Natural killer cell (primary cell): ENCODE results near the gene SFRP5. TPM values are rescaled to one million over a fixed set of nuclear protein-coding genes. Genes with fewer than 3 reads are reported as not detected.

ENCODE experiments used
- ATAC-seq, 3 donors: fragments of 150-1000 bp in 2 of 3; fragments of 200-7000 bp in 1 of 3; cut with Tn5 transposase; 1 replicate in 1 of 3; 2 replicates in 2 of 3; pipeline ENCODE4 v1.10.0; 2021; ENCODE audit warnings: mild to moderate bottlenecking in 2 of 3, moderate library complexity in 2 of 3
- DNase-seq, 2 donors: peaks; one replicate each; pipeline versions ENCODE4 v3.0.0 to v3.0.0-alpha.2; 2013 to 2021; ENCODE audit warnings: mixed read lengths in 1 of 2
- H3K27ac ChIP-seq: one replicate; pipeline ENCODE4 v1.5.1; 2013; ENCODE audit warnings: mild to moderate bottlenecking, low read length
- H3K27me3 ChIP-seq: one replicate; pipeline ENCODE4 v1.6.1; 2013; ENCODE audit warnings: low read length; ENCODE audit not compliant: control insufficient read depth, insufficient read depth
- H3K36me3 ChIP-seq: one replicate; pipeline ENCODE4 v1.6.1; 2013; ENCODE audit warnings: low read length; ENCODE audit not compliant: control insufficient read depth, insufficient read depth
- H3K4me1 ChIP-seq: one replicate; pipeline ENCODE4 v1.6.1; 2013; ENCODE audit warnings: low read length; ENCODE audit not compliant: control insufficient read depth, insufficient read depth
- H3K4me3 ChIP-seq: one replicate; pipeline ENCODE4 v1.5.1; 2013; ENCODE audit warnings: low read length
- H3K9me3 ChIP-seq: one replicate; pipeline ENCODE4 v1.6.1; 2013; ENCODE audit warnings: low read length; ENCODE audit not compliant: control insufficient read depth, insufficient read depth
- H3K27ac Mint-ChIP-seq, 2 donors: one replicate each; pipeline ENCODE4 v1.8.0; 2022; ENCODE audit warnings: mild to moderate bottlenecking in 2 of 2, mixed read lengths in 2 of 2, moderate library complexity in 1 of 2
- H3K27me3 Mint-ChIP-seq, 2 donors: one replicate each; pipeline ENCODE4 v1.8.0; 2022; ENCODE audit warnings: low read depth in 2 of 2, mixed read lengths in 2 of 2
- H3K36me3 Mint-ChIP-seq: one replicate; pipeline ENCODE4 v1.8.0; 2022; ENCODE audit warnings: mixed read lengths
- H3K4me1 Mint-ChIP-seq, 2 donors: one replicate each; pipeline ENCODE4 v1.8.0; 2022; ENCODE audit warnings: mixed read lengths in 2 of 2
- H3K4me3 Mint-ChIP-seq: one replicate; pipeline ENCODE4 v1.8.0; 2022; ENCODE audit warnings: mild to moderate bottlenecking, moderate library complexity, mixed read lengths
- H3K9me3 Mint-ChIP-seq, 2 donors: one replicate each; pipeline ENCODE4 v1.8.0; 2022; ENCODE audit warnings: mixed read lengths in 2 of 2
- CTCF ChIP-seq: fragments of 200-600 bp; IDR thresholded peaks from one replicate; pipeline ENCODE4 v1.8.0; 2022; ENCODE audit warnings: antibody characterized with exemption
- WGBS: methylation state at CpG from one replicate; pipeline ENCODE4 v1.1.7; 2013; ENCODE audit warnings: missing lambda C conversion rate; ENCODE audit not compliant: insufficient coverage; 5-methylcytosine and 5-hydroxymethylcytosine counted together
- intact Hi-C: fragments of 100-400 bp; cut with micrococcal nuclease; formaldehyde crosslinking; loops from one replicate; pipeline ENCODE4 v1.14.2; 2022
- total RNA-seq, 4 donors: library from RNA; stranded (reverse); fragments of 120-200 nt in 1 of 4; gene quantifications; one replicate each; pipeline versions ENCODE4 v1.2.3 to v1.2.4, GENCODE V29; 2013 to 2022

Gene SFRP5
- total RNA-seq, 3 donors from 2014 or later (not counting 1 experiment from before 2014, with no cell fraction given): not detected

DNA sequence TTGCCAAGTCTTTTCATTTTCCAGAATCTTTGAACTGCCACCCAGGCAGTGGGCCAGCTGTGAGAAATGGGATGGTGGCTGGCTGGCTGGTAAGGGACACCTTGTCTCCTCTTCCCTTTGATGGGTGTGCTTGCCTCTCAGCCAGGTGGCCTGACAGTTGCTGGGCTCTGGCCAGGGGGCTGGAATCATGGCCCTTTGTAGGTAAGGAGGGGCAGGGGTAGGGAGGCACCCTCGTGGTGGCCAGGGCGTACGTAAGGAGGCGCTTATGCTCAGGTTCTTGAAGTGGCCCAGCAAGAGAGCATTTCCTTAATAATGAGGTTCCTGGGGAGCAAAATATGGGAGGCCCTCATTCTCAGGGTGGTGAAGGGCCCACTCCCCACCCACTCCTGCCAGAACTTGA lies 44.8 kb upstream of the SFRP5 start:
- Histone ChIP-seq H3K9me3 (no peaks in the 10 kb centered on the region), H3K27me3 (no peaks in the 10 kb centered on the region), H3K27ac (no peak overlapping the region), H3K4me3 (no peak overlapping the region), H3K4me1 (no peaks in the 10 kb centered on the region), H3K36me3 (no peaks in the 10 kb centered on the region)
- TF ChIP-seq CTCF: no peak
- no peak for DNase-seq
- Mint-ChIP-seq H3K4me1 (no peaks in the 10 kb centered on the region), H3K4me3 (no peak overlapping the region), H3K9me3 (no peaks in the 10 kb centered on the region), H3K36me3 (no peaks in the 10 kb centered on the region), H3K27me3 (peaks cover 6% of the 10 kb centered on the region in 2 donors), H3K27ac (no peak overlapping the region)
- ATAC-seq: no peak
- WGBS: 79% methylated on average over 4 of the region's 4 CpGs
- intact Hi-C loops: no loop called here

DNA sequence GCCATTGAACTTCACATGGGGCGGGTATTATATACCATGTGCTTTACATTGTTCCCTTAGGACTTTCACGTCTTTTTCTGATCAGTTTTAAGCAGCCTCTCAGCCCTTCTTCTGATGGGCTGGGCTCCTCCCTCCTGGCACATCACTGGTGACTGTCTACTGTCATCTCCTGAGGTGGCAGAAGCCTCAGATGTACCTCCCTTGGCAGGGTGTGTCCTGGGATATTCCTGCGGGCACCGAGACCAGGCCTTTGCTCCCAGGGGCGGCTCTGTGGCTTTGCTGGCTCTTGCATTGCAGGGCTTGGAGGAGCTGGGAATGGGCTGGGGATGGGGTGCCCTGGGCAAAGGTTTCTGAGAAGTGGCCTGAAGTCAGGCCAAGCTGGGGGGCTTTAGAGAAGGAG lies 43.2 kb upstream of the SFRP5 start:
- WGBS: 88% methylated on average over 5 of the region's 5 CpGs
- TF ChIP-seq CTCF: no peak
- no peak overlapping the region for H3K27ac Mint-ChIP-seq
- H3K36me3 Mint-ChIP-seq: no peaks in the 10 kb centered on the region
- peaks cover 6% of the 10 kb centered on the region in 2 donors for H3K27me3 Mint-ChIP-seq
- intact Hi-C loops: no loop called here
- Histone ChIP-seq H3K36me3 (no peaks in the 10 kb centered on the region), H3K27ac (no peak overlapping the region), H3K4me3 (no peak overlapping the region), H3K9me3 (no peaks in the 10 kb centered on the region), H3K27me3 (no peaks in the 10 kb centered on the region), H3K4me1 (no peaks in the 10 kb centered on the region)
- DNase-seq (no peak), ATAC-seq (no peak)
- no peak overlapping the region for H3K4me3 Mint-ChIP-seq
- no peaks in the 10 kb centered on the region for H3K9me3 Mint-ChIP-seq
- H3K4me1 Mint-ChIP-seq: no peaks in the 10 kb centered on the region

DNA sequence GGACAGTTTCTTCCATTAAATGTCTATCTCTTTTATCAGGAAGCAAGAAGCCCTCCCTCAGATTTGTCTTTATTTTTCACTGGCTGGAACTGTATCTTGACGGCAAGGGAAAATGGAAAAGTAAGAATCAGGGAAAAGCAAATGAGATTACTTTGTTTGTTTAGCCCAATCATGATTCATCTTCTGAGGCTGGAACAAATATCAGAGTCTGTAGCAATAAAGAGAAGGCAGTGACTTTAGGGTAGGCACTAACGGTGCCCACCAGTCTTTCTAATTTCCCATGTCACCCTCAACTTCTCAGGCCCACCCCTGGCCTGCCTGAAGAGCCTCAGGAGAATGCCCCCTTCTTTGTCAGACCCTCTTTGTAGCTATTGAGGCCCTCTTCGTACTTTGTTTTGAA lies 41.5 kb upstream of the SFRP5 start:
- 52% methylated on average over 3 of the region's 3 CpGs for WGBS
- TF ChIP-seq CTCF: no peak
- Mint-ChIP-seq H3K36me3 (no peaks in the 10 kb centered on the region), H3K4me3 (no peak overlapping the region), H3K27me3 (peaks cover 0 to 6% of the 10 kb centered on the region in 2 donors), H3K4me1 (no peaks in the 10 kb centered on the region), H3K9me3 (no peaks in the 10 kb centered on the region), H3K27ac (no peak overlapping the region)
- ATAC-seq (no peak), DNase-seq (no peak)
- H3K9me3 ChIP-seq: no peaks in the 10 kb centered on the region
- H3K4me3 ChIP-seq: no peak overlapping the region
- intact Hi-C loops: no loop called here
- H3K36me3 ChIP-seq: no peaks in the 10 kb centered on the region
- no peaks in the 10 kb centered on the region for H3K4me1 ChIP-seq
- no peaks in the 10 kb centered on the region for H3K27me3 ChIP-seq
- no peak overlapping the region for H3K27ac ChIP-seq

- no peak overlapping the region for H3K27ac Mint-ChIP-seq
- WGBS: 83% methylated on average over 7 of the region's 8 CpGs
- H3K9me3 Mint-ChIP-seq: no peaks in the 10 kb centered on the region
- no peak overlapping the region for H3K27ac ChIP-seq
- no peaks in the 10 kb centered on the region for H3K27me3 ChIP-seq
- no peak for TF ChIP-seq CTCF
- H3K4me3 Mint-ChIP-seq: no peak overlapping the region
- intact Hi-C loops: no loop called here
- no peak for ATAC-seq
- no peaks in the 10 kb centered on the region for H3K4me1 ChIP-seq
- peaks cover 0 to 6% of the 10 kb centered on the region in 2 donors for H3K27me3 Mint-ChIP-seq
- H3K4me3 ChIP-seq: no peak overlapping the region
- no peaks in the 10 kb centered on the region for H3K4me1 Mint-ChIP-seq
- no peaks in the 10 kb centered on the region for H3K36me3 Mint-ChIP-seq
- H3K36me3 ChIP-seq: no peaks in the 10 kb centered on the region
- no peak for DNase-seq
- H3K9me3 ChIP-seq: no peaks in the 10 kb centered on the region
Observed at GRCh38 chr10:97812696-97813095, 40.9 kb upstream of the SFRP5 start.
